Astrocyte of the cerebellum (primary cell): Measurements from ENCODE around the gene LCORL.

Experiments used
- DNase-seq: peaks from one replicate; pipeline ENCODE4 v3.0.0-alpha.2; 2011; ENCODE audit warnings: low read depth
- H3K4me3 ChIP-seq: 2 replicates; pipeline ENCODE4 v1.5.1; 2011; ENCODE audit warnings: mild to moderate bottlenecking, low read depth, low read length, moderate library complexity
- CTCF ChIP-seq: IDR thresholded peaks from 2 replicates; pipeline ENCODE4 v1.5.1; 2012; ENCODE audit warnings: low read length, low read depth, moderate library complexity, mild to moderate bottlenecking; ENCODE audit errors: missing control alignments
- in situ Hi-C: cut with HindIII; loops from 2 replicates; pipeline ENCODE4 v1.10.0; 2017; ENCODE audit warnings: low sequenced_read_pairs

The LCORL gene

GRCh38 chr4:18052158-18052557, 30.6 kb upstream of the LCORL start:
- no peak for TF ChIP-seq CTCF
- in situ Hi-C loops = no loop called here
- DNase-seq = no peak
- no peak overlapping the region for H3K4me3 ChIP-seq

GRCh38 chr4:18051281-18051680, 29.7 kb upstream of the LCORL start:
- H3K4me3 ChIP-seq = no peak overlapping the region
- in situ Hi-C loops = no loop called here
- TF ChIP-seq CTCF = no peak
- no peak for DNase-seq

- TF ChIP-seq CTCF = no peak
- no peak overlapping the region for H3K4me3 ChIP-seq
- DNase-seq = no peak
- in situ Hi-C loops = no loop called here
Observed at GRCh38 chr4:18050448-18050847, 28.9 kb upstream of the LCORL start.

- in situ Hi-C loops = no loop called here
- TF ChIP-seq CTCF = no peak
- no peak for DNase-seq
- no peak overlapping the region for H3K4me3 ChIP-seq
Observed at GRCh38 chr4:18049446-18049845, 27.9 kb upstream of the LCORL start.

- no peak overlapping the region for H3K4me3 ChIP-seq
- DNase-seq = no peak
- in situ Hi-C loops = no loop called here
- TF ChIP-seq CTCF = peak; percentile 18
Observed at GRCh38 chr4:18042754-18043153, 21.2 kb upstream of the LCORL start.

- in situ Hi-C loops = no loop called here
Observed at GRCh38 chr4:18042012-18042411, 20.5 kb upstream of the LCORL start.

More at GRCh38 chr4:18042012-18042411, 20.5 kb upstream of the LCORL start:
- DNase-seq = no peak
- no peak for TF ChIP-seq CTCF
- no peak overlapping the region for H3K4me3 ChIP-seq
